ENCODE data around the gene GNAT3. TPM values are rescaled to one million over a fixed set of nuclear protein-coding genes. Genes with fewer than 3 reads are reported as not detected.

Gene GNAT3
- not detected in 2 replicates for total RNA-seq (2021; fragmentation: NEBNext Ultra II Directional; extraction: Animal tissue kit (Norgen Biotek cat#: 25700))
- not detected in 2 replicates for polyA plus RNA-seq (2011; rRNA removed)
- polyA plus RNA-seq (2011; cell fraction: cytosol; rRNA removed), result not detected
- polyA plus RNA-seq (2011; cell fraction: nucleus; rRNA removed), result not detected
- polyA plus RNA-seq (2012, experiment 1 of 2), result not detected in 4 replicates
- not detected for polyA plus RNA-seq (2012, experiment 2 of 2)
- polyA plus RNA-seq (2013, experiment 1 of 2), result 0.14 TPM
- polyA plus RNA-seq (2013, experiment 2 of 2), result 0.06 TPM
- polyA minus RNA-seq (2011; rRNA and poly(A)+ RNA removed), result 0.39 TPM in 1 of 2 replicates, not detected in the other
- not detected for polyA minus RNA-seq (2011; cell fraction: cytosol; rRNA and poly(A)+ RNA removed)
- not detected for polyA minus RNA-seq (2011; cell fraction: nucleus; rRNA and poly(A)+ RNA removed)
- long read RNA-seq, experiment 1, result 0 reads
- long read RNA-seq, experiment 2, result 0 reads

GRCh38 chr7:80511964-80512363, at the start of gene GNAT3:
Gene GNAT3, minus strand, starts transcription at chr7:80512064. Its CDS starts 138 bp downstream, at chr7:80511926.
- Histone ChIP-seq H2BK20ac (ENCODE audit: low read length) (no peak within 1 kb of the TSS), H3K9me3 (ENCODE audit: insufficient read depth in 2 of 2, low read depth in 1 of 2, low read length in 1 of 2) (no peaks in the 10 kb centered on the region), H2BK5ac (ENCODE audit: low read depth, low read length) (no peak within 1 kb of the TSS), H4K5ac (ENCODE audit: insufficient read length, low read depth, low read length) (no peak within 1 kb of the TSS), H4K91ac (replicated peaks; ENCODE audit: insufficient read length, low read length) (no peak within 1 kb of the TSS), H3K79me1 (ENCODE audit: low read depth, low read length) (no peaks in the 10 kb centered on the region), H3K27me3 (replicated peaks in 1 of 4; ENCODE audit: control insufficient read depth in 3 of 4, extremely low read depth in 1 of 4, insufficient read depth in 3 of 4, low read length in 3 of 4) (no peaks in the 10 kb centered on the region), H3K4ac (replicated peaks; ENCODE audit: insufficient read length, low read depth, low read length) (no peak within 1 kb of the TSS), H3K27ac (ENCODE audit: low read depth, low read length) (no peak within 1 kb of the TSS), H2AK5ac (ENCODE audit: low read depth, low read length) (no peak within 1 kb of the TSS), H2AFZ (ENCODE audit: low read length) (no peak within 1 kb of the TSS), H3K9ac (replicated peaks in 1 of 4; ENCODE audit: extremely low read depth in 1 of 4, low read depth in 3 of 4, low read length in 3 of 4) (no peak within 1 kb of the TSS; a peak in 1 of 7 replicates), H3K14ac (ENCODE audit: insufficient read length) (no peak within 1 kb of the TSS), H2BK120ac (replicated peaks; ENCODE audit: low read depth, low read length) (no peak within 1 kb of the TSS), H3K36me3 (ENCODE audit: control insufficient read depth in 2 of 4, insufficient read depth in 4 of 4, low read length in 3 of 4) (no peaks in the 10 kb centered on the region), H3K4me2 (ENCODE audit: insufficient read depth in 1 of 2, low read depth in 2 of 2, low read length in 2 of 2) (no peak within 1 kb of the TSS), H3K79me2 (ENCODE audit: control insufficient read depth in 1 of 2, insufficient read depth in 2 of 2, low read length in 2 of 2) (no peaks in the 10 kb centered on the region), H3K23me2 (ENCODE audit: low read depth, low read length) (no peaks in the 10 kb centered on the region), H3K4me1 (replicated peaks in 1 of 4; ENCODE audit: control insufficient read depth in 3 of 4, insufficient read depth in 4 of 4, low read length in 3 of 4) (no peaks in the 10 kb centered on the region), H4K8ac (ENCODE audit: extremely low read depth, insufficient read depth, low read length) (no peak within 1 kb of the TSS), H3K56ac (replicated peaks; ENCODE audit: insufficient read length, low read depth, low read length) (no peak within 1 kb of the TSS), H4K20me1 (replicated peaks in 1 of 2; ENCODE audit: control insufficient read depth in 1 of 2, insufficient read depth in 2 of 2, low read length in 2 of 2) (no peaks in the 10 kb centered on the region), H2BK15ac (ENCODE audit: low read length) (no peak within 1 kb of the TSS), H3K23ac (ENCODE audit: insufficient read length) (no peak within 1 kb of the TSS), H3K4me3 (ENCODE audit: extremely low read depth in 1 of 4, insufficient read depth in 2 of 4, low read depth in 3 of 4, low read length in 4 of 4) (no peak within 1 kb of the TSS), H3K18ac (ENCODE audit: extremely low read depth, low read length) (no peak within 1 kb of the TSS), H2BK12ac (ENCODE audit: low read depth, low read length) (no peak within 1 kb of the TSS)
- DNase-seq (ENCODE audit: low read depth in 1 of 2, low spot score in 2 of 2), result no peak
- ChIA-PET CTCF (ENCODE audit: partially characterized antibody) (no interaction called here), POLR2A (ENCODE audit: partially characterized antibody) (no interaction called here)
- FAIRE-seq, result no peak
- 86% methylated on average over 3 of the region's 3 CpGs; no CpG with 5 or more reads in 1 of the 2 experiments for WGBS, 2 experiments (ENCODE audit: extremely low coverage in 1 of 2, insufficient coverage in 1 of 2, insufficient read length in 1 of 2, insufficient replicate concordance in 2 of 2, low coverage in 1 of 2, low lambda C conversion rate in 2 of 2, missing lambda C conversion rate in 1 of 2)
- no peak for TF ChIP-seq RXRA (IDR thresholded peaks at IDR 0.05; ENCODE audit: insufficient read depth, low read depth, low read length)
- TF ChIP-seq ASH2L (IDR thresholded peaks at IDR 0.05; ENCODE audit: low read length), result no peak
- TF ChIP-seq HDAC2 (IDR thresholded peaks at IDR 0.05; ENCODE audit: borderline replicate concordance in 1 of 2, low read depth in 2 of 2, low read length in 2 of 2), result no peak
- TF ChIP-seq TBP (IDR thresholded peaks at IDR 0.05; ENCODE audit: low read depth, low read length), result no peak
- TF ChIP-seq NRF1 (IDR thresholded peaks at IDR 0.05; ENCODE audit: low read depth, low read length), result no peak
- TF ChIP-seq EZH2 (IDR thresholded peaks at IDR 0.05; ENCODE audit: low read depth, low read length, severe bottlenecking), result no peak
- no peak for TF ChIP-seq RAD21 (IDR thresholded peaks at IDR 0.05 in 1 of 2, conservative IDR thresholded peaks at IDR 0.05 in 1 of 2; ENCODE audit: low read depth in 2 of 2, low read length in 2 of 2)
- no peak for TF ChIP-seq USF2 (IDR thresholded peaks at IDR 0.05; ENCODE audit: low read length)
- no peak for TF ChIP-seq GTF2F1 (IDR thresholded peaks at IDR 0.05; ENCODE audit: borderline replicate concordance, low read depth, low read length)
- no peak for TF ChIP-seq RFX5 (IDR thresholded peaks at IDR 0.05; ENCODE audit: borderline replicate concordance, low read depth, low read length)

All from H1 (cell line).